GM18498 (cell line): ENCODE measurements around the gene KPNA4.
"Not testable (repeated sequence)": the region's sequence is repeated elsewhere in the genome, so short reads cannot be mapped to it uniquely, and the experiment has no call there.

Source experiments
- ATAC-seq: cut with Tn5 transposase; IDR thresholded peaks from one replicate; pipeline ENCODE4 v1.9.1; 2021; ENCODE audit warnings: mild to moderate bottlenecking, moderate library complexity; ENCODE audit not compliant: unreplicated experiment

KPNA4 gene

DNA sequence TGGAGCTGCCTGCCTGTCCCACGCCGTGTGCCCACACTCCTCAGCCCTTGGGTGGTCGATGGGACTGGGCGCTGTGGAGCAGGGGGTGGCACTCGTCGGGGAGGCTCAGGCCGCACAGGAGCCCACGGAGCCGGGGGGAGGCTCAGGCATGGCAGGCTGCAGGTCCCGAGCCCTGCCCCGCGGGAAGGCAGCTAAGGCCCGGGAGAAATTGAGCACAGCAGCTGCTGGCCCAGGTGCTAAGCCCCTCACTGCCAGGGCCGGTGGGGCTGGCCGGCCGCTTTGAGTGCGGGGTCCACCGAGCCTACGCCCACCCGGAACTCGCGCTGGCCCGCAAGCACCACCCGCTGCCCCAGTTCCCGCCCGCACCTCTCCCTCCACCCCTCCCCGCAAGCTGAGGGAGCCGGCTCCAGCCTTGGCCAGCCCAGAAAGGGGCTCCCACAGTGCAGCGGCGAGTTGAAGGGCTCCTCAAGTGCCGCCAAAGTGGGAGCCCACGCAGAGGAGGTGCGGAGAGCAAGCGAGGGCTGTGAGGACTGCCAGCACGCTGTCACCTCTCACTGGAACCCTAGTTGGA, 8.7 kb upstream of the KPNA4 start:
- not testable (repeated sequence) for ATAC-seq

GRCh38 chr3:160569894-160570652, 4.7 kb upstream of the KPNA4 start:
- no peak for ATAC-seq

DNA sequence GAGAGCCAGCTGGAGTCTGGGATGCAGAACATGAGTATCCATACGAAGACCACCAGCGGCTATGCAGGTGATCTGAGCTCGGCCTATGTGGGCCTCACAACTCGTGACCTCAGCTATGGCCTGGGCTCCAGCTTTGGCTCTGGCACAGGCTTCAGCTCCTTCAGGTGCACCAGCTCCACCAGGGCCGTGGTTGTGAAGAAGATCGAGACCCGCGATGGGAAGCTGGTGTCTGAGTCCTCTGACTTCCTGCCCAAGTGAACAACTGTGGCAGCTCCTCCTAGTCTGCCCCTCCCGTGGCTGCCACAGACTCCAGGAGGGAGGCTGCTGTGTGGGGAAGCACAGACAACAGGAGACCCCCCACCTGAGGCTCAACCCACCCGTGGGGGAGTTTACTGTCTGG, 3.6 kb upstream of the KPNA4 start:
- no peak for ATAC-seq

- no peak for ATAC-seq
Observed at GRCh38 chr3:160567774-160568173, 2.4 kb upstream of the KPNA4 start.

GRCh38 chr3:160566499-160566898, 1.1 kb upstream of the KPNA4 start:
- no peak for ATAC-seq

DNA sequence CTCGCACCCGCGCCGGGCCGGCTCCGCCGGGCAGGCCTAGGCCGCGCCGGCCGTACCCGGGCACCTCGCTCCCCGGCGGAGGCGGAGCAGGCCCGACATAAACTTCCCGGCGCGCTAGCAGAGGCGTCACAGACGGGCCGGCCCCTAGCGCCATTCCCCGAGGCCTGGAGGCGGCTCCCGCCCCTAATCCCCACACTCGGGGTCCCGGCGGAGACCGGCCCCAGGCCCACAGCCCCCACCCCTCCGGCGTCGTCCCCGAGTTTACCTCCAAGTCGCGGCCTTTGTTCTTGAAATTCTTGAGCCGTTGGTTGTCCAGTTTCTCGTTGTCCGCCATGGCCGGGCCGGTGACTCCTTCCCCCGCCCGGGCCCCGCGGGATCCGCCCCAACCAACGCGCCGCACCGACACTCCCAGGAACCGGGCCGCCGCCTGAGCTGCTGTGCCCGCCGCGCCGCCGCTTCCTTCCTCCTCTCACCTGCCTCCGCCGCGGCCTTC, 376 bp downstream of the KPNA4 start:
- peak; percentile 52 for ATAC-seq

DNA sequence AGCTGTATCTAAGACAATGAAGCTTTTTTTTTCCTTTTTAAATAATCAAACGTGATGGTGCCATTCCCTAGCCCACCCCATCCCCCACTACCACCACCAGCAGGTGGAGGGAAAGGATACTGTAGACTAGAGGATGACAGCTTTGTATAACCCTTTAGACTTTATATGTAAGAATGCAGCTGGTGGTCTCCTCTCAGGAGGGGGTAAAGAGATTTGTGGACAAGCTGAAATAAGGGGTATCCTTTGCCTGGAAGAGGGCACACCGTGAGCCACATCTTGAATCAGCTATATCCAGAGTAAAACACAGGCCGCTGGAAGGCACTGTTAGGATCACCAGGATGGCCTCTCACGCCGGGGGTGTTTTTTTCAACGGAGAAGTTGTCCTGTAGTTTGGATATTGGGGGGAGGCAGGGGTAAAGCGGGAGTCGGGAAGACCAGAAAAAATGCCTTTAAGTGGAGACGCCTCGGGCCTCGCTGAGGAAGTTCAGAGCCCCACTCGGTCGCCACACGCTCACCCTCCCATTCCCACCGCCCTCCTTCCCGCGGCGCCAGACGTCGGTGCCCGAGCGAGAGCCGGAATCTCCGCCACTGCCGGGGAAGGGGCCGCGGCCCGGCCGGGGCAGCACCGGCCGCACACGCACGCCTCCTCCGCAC, 986 bp downstream of the KPNA4 start:
- no peak for ATAC-seq

- ATAC-seq, result no peak
Observed at GRCh38 chr3:160562952-160563351, 2.4 kb downstream of the KPNA4 start.

DNA sequence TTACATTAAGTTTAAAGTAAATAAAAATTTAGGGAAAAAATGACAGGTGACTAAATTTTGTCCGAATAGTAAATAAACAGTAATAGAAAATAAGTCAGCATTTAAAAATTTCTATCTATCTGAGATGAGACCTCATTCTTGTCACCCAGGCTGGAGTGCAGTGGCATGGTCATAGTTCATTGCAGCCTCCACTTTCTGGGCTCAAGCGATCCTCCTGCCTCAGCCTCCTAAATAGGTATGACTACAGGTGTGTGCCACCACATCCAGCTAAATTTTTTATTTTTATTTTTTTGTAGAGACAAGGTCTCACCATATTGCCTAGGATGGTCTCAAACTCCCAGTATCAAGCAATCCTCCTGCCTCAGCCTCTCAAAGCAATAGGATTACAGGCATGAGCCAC, 7.8 kb downstream of the KPNA4 start:
- no peak for ATAC-seq

DNA sequence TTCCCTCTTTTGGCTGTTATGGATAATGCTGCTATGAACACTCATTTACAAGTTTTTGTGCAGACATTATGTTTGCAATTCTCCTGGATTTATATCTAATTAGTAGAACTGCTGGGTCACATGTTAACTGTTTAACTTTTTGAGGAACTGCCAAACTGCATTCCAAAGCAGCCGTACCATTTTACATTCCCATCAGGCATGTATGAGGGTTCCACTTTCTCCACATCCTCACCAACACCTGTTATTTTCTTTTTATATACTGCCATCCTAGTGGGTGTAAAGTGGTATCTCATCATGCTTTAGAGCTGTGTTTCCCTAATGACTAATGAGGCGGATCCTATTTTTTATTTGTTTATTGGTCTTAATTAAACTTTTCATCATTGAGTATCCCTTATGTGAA, 9.2 kb downstream of the KPNA4 start:
- ATAC-seq, result no peak

- no peak for ATAC-seq
Observed at GRCh38 chr3:160554980-160555379, 10.4 kb downstream of the KPNA4 start.

DNA sequence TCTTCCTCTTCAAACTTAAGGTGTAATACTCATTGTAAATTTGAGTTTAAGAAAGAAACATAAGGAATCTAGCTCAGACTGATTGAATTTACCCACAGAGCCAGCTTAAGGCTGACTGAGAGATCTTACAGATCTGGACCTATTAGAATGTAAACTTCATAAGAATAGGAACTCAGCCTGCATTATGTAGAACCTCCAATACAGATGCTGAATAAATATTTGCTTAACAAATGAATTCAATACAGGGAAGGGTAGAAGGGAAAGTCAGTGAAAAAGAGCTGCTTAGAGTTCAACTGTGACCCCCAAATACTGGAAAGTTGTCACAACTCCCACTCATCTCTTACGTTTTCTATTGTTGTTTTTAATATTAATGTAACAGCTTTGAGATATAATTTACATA, 11.5 kb downstream of the KPNA4 start:
- no peak for ATAC-seq

DNA sequence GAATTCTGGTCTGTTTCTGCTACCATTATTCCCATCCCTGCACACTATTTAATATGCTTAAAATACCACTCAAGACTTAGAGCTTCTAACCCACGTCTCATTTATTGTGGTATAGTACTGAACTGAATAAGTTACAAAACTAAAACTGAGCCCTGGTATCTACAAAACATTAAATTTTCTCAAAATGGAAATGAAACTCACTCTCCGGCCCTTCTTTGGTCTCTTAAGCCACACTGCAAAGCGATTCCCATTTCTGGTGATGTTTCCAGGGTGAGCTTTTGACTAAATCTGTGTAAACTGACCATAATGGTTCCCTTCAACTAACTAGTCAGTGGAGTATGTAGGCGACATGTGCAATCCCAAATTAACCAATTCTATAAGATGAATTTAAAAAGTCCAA, 18.6 kb downstream of the KPNA4 start:
- ATAC-seq, result peak; percentile 58

DNA sequence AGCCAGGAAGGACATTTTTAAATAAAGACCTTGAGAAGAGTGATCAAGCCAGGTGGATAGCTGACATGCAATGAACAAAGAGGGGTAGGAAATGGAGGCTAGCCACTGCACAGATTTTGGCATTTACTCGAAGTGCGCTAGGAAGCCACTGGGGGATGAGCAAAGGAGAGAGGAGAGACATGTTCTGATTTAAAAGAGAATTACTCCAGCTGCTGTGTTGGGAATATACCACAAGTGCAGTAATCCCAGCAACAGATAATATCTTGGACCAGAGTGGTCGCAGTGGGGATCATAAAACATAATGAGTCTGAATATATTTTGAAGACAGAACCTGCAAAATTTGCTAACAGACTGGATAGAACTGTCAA, 19.9 kb downstream of the KPNA4 start:
- ATAC-seq, result no peak

DNA sequence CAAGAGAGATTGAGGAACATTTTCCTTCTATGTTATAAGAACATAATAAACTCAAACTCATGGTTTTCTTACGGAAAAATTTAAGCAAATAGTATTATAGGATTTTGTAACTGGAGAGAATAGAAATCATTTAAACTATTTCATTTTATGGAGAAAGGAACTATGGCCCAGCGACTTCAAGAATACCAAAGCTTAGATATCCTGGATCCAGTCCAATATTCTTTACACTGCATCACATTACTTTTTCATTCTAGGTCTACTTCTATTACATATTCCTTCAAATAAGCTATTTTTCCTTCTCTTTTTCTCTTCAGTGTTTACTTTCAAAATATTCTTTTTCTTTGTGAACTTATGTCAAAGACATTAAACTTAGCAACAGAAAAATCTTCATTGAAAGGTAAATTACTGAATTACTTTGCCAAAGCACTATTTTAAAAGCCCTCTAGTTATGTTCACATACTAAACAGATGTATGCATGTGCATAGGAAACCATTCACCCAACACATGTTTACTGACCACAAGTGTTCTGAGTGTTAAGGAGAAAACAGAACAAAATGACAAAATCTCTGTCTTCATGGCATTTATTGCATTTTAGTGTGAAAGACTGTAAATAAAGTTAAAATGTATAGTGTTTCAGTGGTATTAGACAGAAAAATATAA, 20.4 kb downstream of the KPNA4 start:
- no peak for ATAC-seq

DNA sequence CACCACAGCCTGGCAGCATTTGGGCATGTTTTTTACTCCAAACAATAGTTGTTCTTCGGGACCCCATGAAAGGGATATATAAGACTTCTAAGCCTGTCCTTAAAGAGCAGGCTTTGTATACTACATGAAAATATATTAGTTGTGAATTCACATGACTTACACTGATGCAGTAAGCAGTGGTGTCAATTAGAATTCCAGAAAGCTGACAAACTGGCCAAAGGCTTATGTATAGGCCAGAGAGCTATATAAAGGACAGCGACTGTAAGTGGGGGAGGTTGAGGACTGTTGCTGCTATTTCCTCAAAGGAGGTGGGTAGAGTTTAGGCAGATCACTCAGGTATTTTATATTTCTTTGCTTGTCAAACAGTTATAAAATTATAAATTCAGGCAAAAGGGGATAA, 24.8 kb downstream of the KPNA4 start:
- no peak for ATAC-seq

GRCh38 chr3:160538895-160539294, 26.5 kb downstream of the KPNA4 start:
- no peak for ATAC-seq

- ATAC-seq, result no peak
Observed at GRCh38 chr3:160537729-160538128, 27.6 kb downstream of the KPNA4 start.

DNA sequence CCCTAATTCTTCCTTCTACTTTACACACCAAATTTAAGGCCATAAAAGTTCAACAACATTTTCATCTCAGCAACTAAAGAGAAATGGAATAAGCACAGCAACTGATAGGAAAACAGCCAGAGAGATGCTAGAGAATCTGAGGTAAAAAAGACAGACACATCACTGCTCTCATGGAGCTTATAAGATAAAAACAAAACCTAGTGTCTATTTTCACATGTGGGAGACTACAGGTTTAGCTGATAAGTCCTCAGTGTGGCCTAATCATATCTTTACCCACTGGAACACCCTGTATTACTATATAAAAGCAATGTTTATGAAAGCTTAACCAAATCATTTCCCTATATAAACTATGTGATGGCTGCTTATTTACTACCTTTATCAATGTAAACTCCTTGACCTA, 33.0 kb downstream of the KPNA4 start:
- no peak for ATAC-seq

- ATAC-seq, result no peak
Observed at GRCh38 chr3:160531311-160531710, 34.1 kb downstream of the KPNA4 start.

- ATAC-seq, result not testable (repeated sequence)
Observed at GRCh38 chr3:160516391-160516790, 49.0 kb downstream of the KPNA4 start.

DNA sequence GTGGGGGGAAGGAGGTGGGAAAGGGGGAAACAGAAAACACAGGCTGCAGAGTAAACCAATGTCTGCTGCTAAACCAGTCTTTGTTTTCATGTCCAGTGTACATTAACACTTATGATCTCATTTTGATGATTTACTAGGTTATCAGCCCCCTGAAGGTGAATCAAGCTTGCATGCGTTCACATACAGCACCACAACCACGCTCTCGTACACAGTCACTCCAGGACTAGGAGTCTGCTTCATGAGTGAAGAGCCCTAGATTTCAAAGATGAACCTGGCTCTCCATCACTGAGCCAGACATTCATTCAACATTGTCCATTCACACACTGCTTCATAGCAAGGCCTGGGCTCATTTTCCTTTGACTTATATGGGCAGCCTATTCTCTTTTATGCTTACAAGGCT, 64.0 kb downstream of the KPNA4 start:
- ATAC-seq, result no peak
